SK-N-SH treated with all-trans-retinoic acid at 6 μM for 48 hours (cell line): ENCODE measurements around the gene ZSCAN5C.
"Not testable (repeated sequence)": the region's sequence is repeated elsewhere in the genome, so short reads cannot be mapped to it uniquely, and the experiment has no call there.

Experiments
- ATAC-seq: fragments of 200-7000 bp; cut with Tn5 transposase; 3 replicates; pipeline ENCODE4 v1.9.1; 2020; ENCODE audit warnings: mild to moderate bottlenecking, moderate library complexity
- ARNTL ChIP-seq: fragments of 450-650 bp; formaldehyde crosslinking; IDR thresholded peaks from 2 replicates; pipeline ENCODE4 v1.5.0; 2020; ENCODE audit warnings: low read depth, mild to moderate bottlenecking, moderate library complexity, borderline replicate concordance
- BACH2 ChIP-seq: fragments of 250-450 bp; sonication (Bioruptor Pico); IDR thresholded peaks from 2 replicates; pipeline ENCODE4 v1.9.0; 2021; ENCODE audit warnings: mild to moderate bottlenecking, borderline replicate concordance
- CREB5 ChIP-seq: fragments of 250-450 bp; sonication (Bioruptor Pico); IDR thresholded peaks from 2 replicates; pipeline ENCODE4 v1.5.1; 2020; ENCODE audit warnings: low read depth, mild to moderate bottlenecking, moderate library complexity
- CSDC2 ChIP-seq: fragments of 250-450 bp; sonication (Bioruptor Pico); IDR thresholded peaks from 2 replicates; pipeline ENCODE4 v1.5.0; 2020; ENCODE audit warnings: mild to moderate bottlenecking, moderate library complexity
- CSRNP3 ChIP-seq: fragments of 250-450 bp; sonication (Bioruptor Pico); IDR thresholded peaks from 2 replicates; pipeline ENCODE4 v1.5.1; 2021; ENCODE audit warnings: mild to moderate bottlenecking, moderate library complexity
- ESRRG ChIP-seq: fragments of 250-450 bp; sonication (Bioruptor Pico); IDR thresholded peaks from 2 replicates; pipeline ENCODE4 v1.6.1; 2021; ENCODE audit warnings: mild to moderate bottlenecking
- GLIS3 ChIP-seq: fragments of 250-450 bp; sonication (Bioruptor Pico); IDR thresholded peaks from 2 replicates; pipeline ENCODE4 v1.5.0; 2020; ENCODE audit warnings: mild to moderate bottlenecking, moderate library complexity
- ISL1 ChIP-seq: fragments of 250-450 bp; sonication (Bioruptor Pico); IDR thresholded peaks from 2 replicates; pipeline ENCODE4 v2.1.2; 2022; ENCODE audit warnings: mild to moderate bottlenecking, moderate library complexity
- OSR1 ChIP-seq: fragments of 250-450 bp; sonication (Bioruptor Pico); IDR thresholded peaks from 2 replicates; pipeline ENCODE4 v1.8.0; 2022; ENCODE audit warnings: moderate library complexity, mild to moderate bottlenecking, inconsistent platforms
- PATZ1 ChIP-seq: fragments of 250-450 bp; sonication (Bioruptor Pico); IDR thresholded peaks from 2 replicates; pipeline ENCODE4 v1.8.0; 2020; ENCODE audit warnings: mild to moderate bottlenecking, moderate library complexity, borderline replicate concordance
- PPARA ChIP-seq: fragments of 250-450 bp; sonication (Bioruptor Pico); IDR thresholded peaks from 2 replicates; pipeline ENCODE4 v1.5.0; 2020; ENCODE audit warnings: mild to moderate bottlenecking, borderline replicate concordance
- RARB ChIP-seq: fragments of 250-450 bp; sonication (Bioruptor Pico); IDR thresholded peaks from 2 replicates; pipeline ENCODE4 v1.8.0; 2021; ENCODE audit warnings: mild to moderate bottlenecking, moderate library complexity
- SNAI2 ChIP-seq: fragments of 250-450 bp; sonication (Bioruptor Pico); IDR thresholded peaks from 2 replicates; pipeline ENCODE4 v1.5.0; 2020; ENCODE audit warnings: mild to moderate bottlenecking, moderate library complexity
- TCF4 ChIP-seq: fragments of 250-450 bp; sonication (Bioruptor Pico); IDR thresholded peaks from 2 replicates; pipeline ENCODE4 v1.8.0; 2021; ENCODE audit warnings: mild to moderate bottlenecking, moderate library complexity, borderline replicate concordance
- TSHZ2 ChIP-seq: fragments of 250-450 bp; sonication (Bioruptor Pico); IDR thresholded peaks from 2 replicates; pipeline ENCODE4 v1.5.0; 2020; ENCODE audit warnings: mild to moderate bottlenecking, moderate library complexity
- ZC3H10 ChIP-seq: fragments of 250-450 bp; sonication (Bioruptor Pico); IDR thresholded peaks from 2 replicates; pipeline ENCODE4 v1.5.1; 2021; ENCODE audit warnings: mild to moderate bottlenecking, moderate library complexity
- ZFP3 ChIP-seq: fragments of 250-450 bp; sonication (Bioruptor Pico); IDR thresholded peaks from 2 replicates; pipeline ENCODE4 v1.5.0; 2020; ENCODE audit warnings: mild to moderate bottlenecking, moderate library complexity
- ZFP30 ChIP-seq: fragments of 450-650 bp; formaldehyde crosslinking; IDR thresholded peaks from 2 replicates; pipeline ENCODE4 v1.5.0; 2022; ENCODE audit warnings: mild to moderate bottlenecking, moderate library complexity
- ZNF565 ChIP-seq: fragments of 450-650 bp; formaldehyde crosslinking; conservative IDR thresholded peaks from 2 replicates; pipeline ENCODE4 v1.5.0; 2020; ENCODE audit warnings: low read depth, mild to moderate bottlenecking, moderate library complexity
- ZNF70 ChIP-seq: fragments of 450-650 bp; formaldehyde crosslinking; IDR thresholded peaks from 2 replicates; pipeline ENCODE4 v1.5.0; 2020; ENCODE audit warnings: mild to moderate bottlenecking, moderate library complexity

ZSCAN5C gene

GRCh38 chr19:56199687-56200086 lies 2.4 kb upstream of the ZSCAN5C start (continued):
- TF ChIP-seq PATZ1 (CRISPR knock-in tag) (no peak), ZFP3 (CRISPR knock-in tag) (no peak), ESRRG (CRISPR knock-in tag) (no peak), CSDC2 (CRISPR knock-in tag) (no peak), TCF4 (CRISPR knock-in tag) (no peak)
- TF ChIP-seq, all 23 proteins: peak for 0

- ATAC-seq, result not testable (repeated sequence)
These were observed 5.5 kb downstream of the ZSCAN5C start for GRCh38 chr19:56207581-56207980.

GRCh38 chr19:56209091-56209490 lies 7.0 kb downstream of the ZSCAN5C start:
- no peak for TF ChIP-seq OSR1 (CRISPR knock-in tag)
- no peak for TF ChIP-seq PATZ1 (CRISPR knock-in tag)
- no peak for ATAC-seq

GRCh38 chr19:56210036-56210435 lies 8.0 kb downstream of the ZSCAN5C start:
- not testable (repeated sequence) for ATAC-seq

- TF ChIP-seq ZFP30 (CRISPR knock-in tag), result no peak
- no peak for TF ChIP-seq ZC3H10
- no peak for TF ChIP-seq GLIS3 (CRISPR knock-in tag)
- no peak for TF ChIP-seq TSHZ2
- TF ChIP-seq PPARA (CRISPR knock-in tag), result no peak
- no peak for TF ChIP-seq CSDC2 (CRISPR knock-in tag)
- no peak for TF ChIP-seq ZFP3 (CRISPR knock-in tag)
- no peak for TF ChIP-seq OSR1 (CRISPR knock-in tag)
- TF ChIP-seq ISL1 (CRISPR knock-in tag), result no peak
- TF ChIP-seq PATZ1 (CRISPR knock-in tag), result no peak
- no peak for TF ChIP-seq RARB
- TF ChIP-seq CREB5 (CRISPR knock-in tag), result no peak
- TF ChIP-seq ARNTL (CRISPR knock-in tag), result no peak
- no peak for TF ChIP-seq BACH2 (CRISPR knock-in tag)
- TF ChIP-seq ZNF565 (CRISPR knock-in tag), result no peak
- no peak for TF ChIP-seq SNAI2
- no peak for TF ChIP-seq TCF4 (CRISPR knock-in tag)
- TF ChIP-seq ZNF70, result no peak
- TF ChIP-seq CSRNP3 (CRISPR knock-in tag), result no peak
- TF ChIP-seq ESRRG (CRISPR knock-in tag), result no peak
- ATAC-seq, result no peak
These were observed 9.6 kb downstream of the ZSCAN5C start for GRCh38 chr19:56211718-56212117.
